PC-3 (cell line): ENCODE data around the gene MARK2. TPM values are rescaled to one million over a fixed set of nuclear protein-coding genes. Genes with fewer than 3 reads are reported as not detected.

Experiments
- ATAC-seq: fragments of 200-7000 bp; cut with Tn5 transposase; 2 replicates; pipeline ENCODE4 v1.9.1; 2020; ENCODE audit warnings: mild to moderate bottlenecking, moderate library complexity
- BruUV-seq: library from RNA; stranded (reverse); fragments of 400-500 nt; replicated peaks from 2 replicates; lab custom pipeline; 2021; lab: Mats Ljungman, UMichigan
- CTCF ChIA-PET: fragments of 300-600 bp; sonication (Branson Sonifier 250); formaldehyde crosslinking; loops from one replicate; lab custom pipeline; 2022; ENCODE audit warnings: antibody characterized with exemption; lab: Charles Lee
- POLR2A ChIA-PET: fragments of 300-600 bp; sonication (Branson Sonifier 250); formaldehyde crosslinking; loops from one replicate; lab custom pipeline; 2022; ENCODE audit warnings: antibody characterized with exemption; ENCODE audit not compliant: unreplicated experiment; lab: Charles Lee
- DNase-seq: peaks from one replicate; pipeline ENCODE4 v3.0.0-alpha.2; 2015
- H2AFZ ChIP-seq: fragments of 300-600 bp; sonication (generic); 2 replicates; pipeline ENCODE4 v1.6.0; 2016; ENCODE audit warnings: antibody characterized with exemption, low read length
- H3F3A ChIP-seq: fragments of 300-600 bp; sonication (generic); one replicate; pipeline ENCODE4 v1.6.0; 2017; ENCODE audit warnings: antibody characterized with exemption, low read length, control low read depth, mild to moderate bottlenecking; ENCODE audit not compliant: unreplicated experiment
- H3K27ac ChIP-seq: fragments of 300-600 bp; sonication (generic); 2 replicates; pipeline ENCODE4 v1.5.1; 2016; ENCODE audit warnings: mild to moderate bottlenecking, low read length
- H3K27me3 ChIP-seq: fragments of 300-600 bp; sonication (generic); 2 replicates; pipeline ENCODE4 v1.6.1; 2016; ENCODE audit warnings: low read length, mixed read lengths
- H3K36me3 ChIP-seq: fragments of 300-600 bp; sonication (generic); 2 replicates; pipeline ENCODE4 v1.6.1; 2016; ENCODE audit warnings: low read depth, mixed run types, low read length, mixed read lengths
- H3K4me1 ChIP-seq: fragments of 300-600 bp; sonication (generic); 2 replicates; pipeline ENCODE4 v1.5.1; 2016; ENCODE audit warnings: low read length; ENCODE audit not compliant: insufficient read depth
- H3K4me2 ChIP-seq: fragments of 300-600 bp; sonication (generic); 2 replicates; pipeline ENCODE4 v1.6.0; 2016; ENCODE audit warnings: low read length
- H3K4me3 ChIP-seq: fragments of 300-600 bp; sonication (generic); 2 replicates; pipeline ENCODE4 v1.5.1; 2016; ENCODE audit warnings: mild to moderate bottlenecking, low read length, mixed read lengths
- H3K79me2 ChIP-seq: fragments of 300-600 bp; sonication (generic); 2 replicates; pipeline ENCODE4 v1.6.1; 2017; ENCODE audit warnings: low read length, mixed read lengths
- H3K9ac ChIP-seq: fragments of 300-600 bp; sonication (generic); 2 replicates; pipeline ENCODE4 v1.6.0; 2016; ENCODE audit warnings: mild to moderate bottlenecking, low read length
- H3K9me2 ChIP-seq: fragments of 300-600 bp; sonication (generic); replicated peaks from 2 replicates; pipeline ENCODE4 v1.6.1; 2016; ENCODE audit warnings: mixed run types, low read length, mixed read lengths
- H3K9me3 ChIP-seq: fragments of 300-600 bp; sonication (generic); 2 replicates; pipeline ENCODE4 v1.6.1; 2016; ENCODE audit warnings: low read length, mixed read lengths
- H4K20me1 ChIP-seq: fragments of 300-600 bp; sonication (generic); 2 replicates; pipeline ENCODE4 v1.6.1; 2016; ENCODE audit warnings: low read length, mixed read lengths
- CTCF ChIP-seq: fragments of 300-600 bp; sonication (generic); conservative IDR thresholded peaks from 2 replicates; pipeline ENCODE4 v1.5.1; 2017; ENCODE audit warnings: antibody characterized with exemption, low read depth, mild to moderate bottlenecking, low read length
- EZH2 ChIP-seq: fragments of 300-600 bp; sonication (generic); IDR thresholded peaks from one replicate; pipeline ENCODE4 v1.6.1; 2017; ENCODE audit warnings: antibody characterized with exemption, mild to moderate bottlenecking, low read length; ENCODE audit not compliant: unreplicated experiment
- EZH2phosphoT487 ChIP-seq: fragments of 300-600 bp; sonication (generic); IDR thresholded peaks from 2 replicates; pipeline ENCODE4 v1.6.1; 2018; ENCODE audit warnings: mild to moderate bottlenecking, antibody characterized with exemption, low read length, borderline replicate concordance
- intact Hi-C: fragments of 100-400 bp; cut with micrococcal nuclease; formaldehyde crosslinking; loops from 2 replicates; pipeline ENCODE4 v1.9.0; 2023
- total RNA-seq: library from RNA; depleted of rRNA; stranded (reverse); fragments of >200 nt; gene quantifications from 2 replicates; pipeline ENCODE4 v1.2.3, GENCODE V29; 2014

The MARK2 gene
- total RNA-seq, 1 experiment from 2014 or later = 60.1 TPM

- intact Hi-C loops = loop anchor here (1.0 kb wide), 1 partner anchor 69 kb away; no protein-coding TSS in a partner anchor
- no peak for TF ChIP-seq EZH2phosphoT487
- no peak for TF ChIP-seq EZH2
- TF ChIP-seq CTCF = peak; percentile 37; the same call in 1 of the 2 replicates
- no peaks in the 10 kb centered on the region for H3K9me3 ChIP-seq
These were observed 67.7 kb downstream of the MARK2 start for GRCh38 chr11:63906585-63906984.

GRCh38 chr11:63907063-63907462 lies 68.2 kb downstream of the MARK2 start:
- no peaks in the 10 kb centered on the region for H3K9me2 ChIP-seq
- ChIA-PET POLR2A (no interaction called here), CTCF (no interaction called here)
- peaks cover 33% of the 10 kb centered on the region for H3K36me3 ChIP-seq
- intact Hi-C loops = no loop called here
- no TSS peak for BruUV-seq
- H3K4me3 ChIP-seq = no peak overlapping the region
- no peak for TF ChIP-seq CTCF
- no peaks in the 10 kb centered on the region for H3K9me3 ChIP-seq
- no peaks in the 10 kb centered on the region for H3F3A ChIP-seq
- no peak overlapping the region for H3K27ac ChIP-seq
- no peaks in the 10 kb centered on the region for H4K20me1 ChIP-seq
- H3K79me2 ChIP-seq = no peaks in the 10 kb centered on the region
- H3K4me1 ChIP-seq = no peaks in the 10 kb centered on the region
- H3K4me2 ChIP-seq = no peak overlapping the region
- no peak overlapping the region for H2AFZ ChIP-seq
- ATAC-seq (no peak), DNase-seq (no peak)
- no peak overlapping the region for H3K9ac ChIP-seq
- H3K27me3 ChIP-seq = no peaks in the 10 kb centered on the region

More at GRCh38 chr11:63906585-63906984, 67.7 kb downstream of the MARK2 start:
- BruUV-seq = no TSS peak
- Histone ChIP-seq H3K36me3 (peaks cover 38% of the 10 kb centered on the region), H3K9me2 (no peaks in the 10 kb centered on the region), H3K9ac (no peak overlapping the region), H4K20me1 (no peaks in the 10 kb centered on the region), H3K4me3 (no peak overlapping the region), H3K79me2 (no peaks in the 10 kb centered on the region), H3F3A (no peaks in the 10 kb centered on the region), H3K4me2 (no peak overlapping the region), H3K4me1 (no peaks in the 10 kb centered on the region), H2AFZ (no peak overlapping the region), H3K27me3 (no peaks in the 10 kb centered on the region), H3K27ac (no peak overlapping the region)
- POLR2A ChIA-PET = interaction anchor here (0.6 kb wide), 1 partner anchor 68 kb away, joined by 6 read pairs; the partner anchor contains the start of gene MARK2
- no peak for ATAC-seq
- CTCF ChIA-PET = interaction anchor here (0.6 to 0.9 kb wide), 4 partner anchors 18 to 69 kb away, joined by 3 to 7 read pairs (median 4); no protein-coding TSS in a partner anchor
- DNase-seq = peak; percentile 31

- Histone ChIP-seq H3K27me3 (no peaks in the 10 kb centered on the region), H3K9me2 (no peaks in the 10 kb centered on the region), H3K4me3 (no peak overlapping the region), H3K4me2 (no peak overlapping the region), H2AFZ (no peak overlapping the region), H3K4me1 (no peaks in the 10 kb centered on the region), H3F3A (no peaks in the 10 kb centered on the region), H3K79me2 (no peaks in the 10 kb centered on the region), H4K20me1 (no peaks in the 10 kb centered on the region), H3K27ac (no peak overlapping the region), H3K9ac (no peak overlapping the region), H3K36me3 (peaks cover 24% of the 10 kb centered on the region), H3K9me3 (no peaks in the 10 kb centered on the region)
- intact Hi-C loops = no loop called here
- BruUV-seq = no TSS peak
- ATAC-seq (no peak), DNase-seq (no peak)
- no peak for TF ChIP-seq EZH2phosphoT487
- 0 out of 2 replicates have a peak, but pooled peaks have one; percentile 8 for TF ChIP-seq CTCF
- POLR2A ChIA-PET = no interaction called here
- CTCF ChIA-PET = no interaction called here
These were observed 69.1 kb downstream of the MARK2 start for GRCh38 chr11:63907808-63908530.
